Keratinocyte (primary cell): ENCODE results near the gene MAP7D1. TPM values are rescaled to one million over a fixed set of nuclear protein-coding genes. Genes with fewer than 3 reads are reported as not detected.

ENCODE experiments used
- DNase-seq: peaks from one replicate; pipeline ENCODE4 v3.0.0-alpha.2; 2011; ENCODE audit warnings: low read depth, missing footprints, low spot score
- FAIRE-seq: peaks from 2 replicates; lab custom pipeline; 2011; peaks lifted over from hg19 to GRCh38; lab: Jason Lieb, UNC
- H2AFZ ChIP-seq: 2 replicates; pipeline ENCODE4 v1.6.0; 2012; ENCODE audit warnings: low read length, control low read depth, inconsistent platforms; ENCODE audit not compliant: control insufficient read depth
- H3K27ac ChIP-seq: 2 replicates; pipeline ENCODE4 v1.5.1; 2011; ENCODE audit warnings: low read length; ENCODE audit not compliant: control insufficient read depth, insufficient read depth
- H3K27me3 ChIP-seq: 3 replicates; pipeline ENCODE4 v1.6.0; 2011; ENCODE audit warnings: low read length; ENCODE audit not compliant: control insufficient read depth, insufficient read depth; ENCODE audit errors: extremely low read depth
- H3K36me3 ChIP-seq, 2 experiments: 2 replicates in 1 of 2; 3 replicates in 1 of 2; pipeline ENCODE4 v1.5.1; 2011; ENCODE audit warnings: low read length in 2 of 2, mild to moderate bottlenecking in 1 of 2; ENCODE audit not compliant: control insufficient read depth in 2 of 2, insufficient read depth in 2 of 2; ENCODE audit errors: extremely low read depth in 1 of 2
- H3K4me1 ChIP-seq: 3 replicates; pipeline ENCODE4 v1.5.1; 2011; ENCODE audit warnings: low read length; ENCODE audit not compliant: control insufficient read depth, insufficient read depth; ENCODE audit errors: extremely low read depth
- H3K4me2 ChIP-seq: 3 replicates; pipeline ENCODE4 v1.6.0; 2011; ENCODE audit warnings: low read depth, low read length; ENCODE audit not compliant: control insufficient read depth, insufficient read depth; ENCODE audit errors: extremely low read depth
- H3K4me3 ChIP-seq, 3 experiments: fragments of 200-600 bp in 1 of 3; sonication (generic) in 1 of 3; 2 replicates in 2 of 3; 3 replicates in 1 of 3; pipeline ENCODE4 v1.5.1; 2011 to 2016; ENCODE audit warnings: low read length in 3 of 3, mild to moderate bottlenecking in 3 of 3, control low read depth in 2 of 3, inconsistent platforms in 1 of 3, low read depth in 1 of 3, mixed read lengths in 1 of 3, mixed run types in 1 of 3, moderate library complexity in 1 of 3; ENCODE audit not compliant: control insufficient read depth in 2 of 3, insufficient read depth in 2 of 3; ENCODE audit errors: extremely low read depth in 1 of 3
- H3K79me2 ChIP-seq: 2 replicates; pipeline ENCODE4 v1.6.0; 2012; ENCODE audit warnings: low read length; ENCODE audit not compliant: control insufficient read depth, insufficient read depth
- H3K9ac ChIP-seq: 3 replicates; pipeline ENCODE4 v1.6.0; 2011; ENCODE audit warnings: low read length; ENCODE audit not compliant: control insufficient read depth, insufficient read depth; ENCODE audit errors: extremely low read depth
- H3K9me1 ChIP-seq: 3 replicates; pipeline ENCODE4 v1.6.0; 2011; ENCODE audit warnings: low read length; ENCODE audit not compliant: control insufficient read depth, insufficient read depth; ENCODE audit errors: extremely low read depth
- H3K9me3 ChIP-seq: 2 replicates; pipeline ENCODE4 v1.5.1; 2012; ENCODE audit warnings: low read depth, low read length; ENCODE audit not compliant: control insufficient read depth
- H4K20me1 ChIP-seq: 3 replicates; pipeline ENCODE4 v1.6.0; 2011; ENCODE audit warnings: low read length; ENCODE audit not compliant: control insufficient read depth, insufficient read depth; ENCODE audit errors: extremely low read depth
- CTCF ChIP-seq, 3 experiments: IDR thresholded peaks in 1 of 3; conservative IDR thresholded peaks in 1 of 3; optimal IDR thresholded peaks in 1 of 3; 2 replicates in 2 of 3; 3 replicates in 1 of 3; pipeline versions ENCODE3 to v1.5.1; 2011; ENCODE audit warnings: low read length in 3 of 3, mild to moderate bottlenecking in 3 of 3, moderate library complexity in 2 of 3, control low read depth in 1 of 3, inconsistent platforms in 1 of 3; ENCODE audit not compliant: insufficient read depth in 2 of 3; ENCODE audit errors: extremely low read depth in 1 of 3
- EZH2 ChIP-seq: IDR thresholded peaks from one replicate; pipeline ENCODE4 v1.6.1; 2012; ENCODE audit warnings: inconsistent platforms, mild to moderate bottlenecking, low read length, moderate library complexity
- dilution Hi-C: fragments of 300-500 bp; cut with MboI; formaldehyde crosslinking; loops from one replicate; pipeline ENCODE4 v1.7.0; 2020; ENCODE audit warnings: low sequenced_read_pairs; ENCODE audit not compliant: extremely low pct_ligation_motif_present
- polyA plus RNA-seq, 5 experiments: library from polyadenylated mRNA; depleted of rRNA in 3 of 5; stranded (reverse) in 3 of 5; stranded (forward) in 1 of 5; unstranded in 1 of 5; fragments of >200 nt; gene quantifications; 1 replicate in 1 of 5; 2 replicates in 3 of 5; 3 replicates in 1 of 5; pipeline versions ENCODE4 v1.2.1 to v1.2.3, GENCODE V29; 2011 to 2012; ENCODE audit warnings: missing spikeins in 2 of 5, low read depth in 1 of 5, low replicate concordance in 1 of 5

MAP7D1 gene
- polyA plus RNA-seq, 1 donor (not counting 4 experiments of a cell fraction or from before 2014, with no cell fraction given), result 75.0 TPM

- Histone ChIP-seq H3K4me3 (no peak overlapping the region), H3K4me1 (peaks cover 15% of the 10 kb centered on the region), H3K27ac (no peak overlapping the region), H2AFZ (no peak overlapping the region), H3K27me3 (no peaks in the 10 kb centered on the region), H4K20me1 (peaks cover 3% of the 10 kb centered on the region), H3K9ac (no peak overlapping the region), H3K9me1 (peaks cover 3% of the 10 kb centered on the region), H3K9me3 (no peaks in the 10 kb centered on the region), H3K4me2 (no peak overlapping the region), H3K79me2 (peaks cover 77% of the 10 kb centered on the region), H3K36me3 (peaks cover 9 to 26% of the 10 kb centered on the region in 2 experiments)
- TF ChIP-seq CTCF (optimal IDR thresholded peaks at IDR 0.05 in 1 of 3, IDR thresholded peaks at IDR 0.05 in 1 of 3, conservative IDR thresholded peaks at IDR 0.05 in 1 of 3; ENCODE audit: extremely low read depth in 1 of 3, insufficient read depth in 2 of 3, low read length in 3 of 3) (no peak), EZH2 (no peak)
- DNase-seq (no peak), FAIRE-seq (no peak)
- dilution Hi-C loops, result no loop called here
Measured at GRCh38 chr1:36143424-36143823, 12.5 kb upstream of the MAP7D1 start.

DNA sequence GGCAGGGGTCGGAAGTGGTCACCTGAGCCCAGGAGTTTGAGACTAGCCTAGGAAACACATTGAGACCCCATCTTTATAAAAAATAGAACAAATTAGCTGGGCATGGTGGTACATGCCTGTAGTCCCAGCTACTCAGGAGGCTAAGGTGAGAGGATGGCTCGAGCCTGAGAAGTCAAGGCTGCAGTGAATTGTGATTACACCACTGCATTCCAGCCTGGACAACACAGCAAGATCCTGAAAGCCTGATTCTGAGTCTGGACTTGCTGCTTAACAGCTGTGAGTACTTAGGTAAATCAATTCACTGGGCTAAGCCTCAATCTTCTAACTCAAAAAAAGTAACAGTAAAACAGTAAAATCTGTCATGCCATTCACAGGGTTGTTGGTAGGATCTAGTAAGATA lies 11.5 kb upstream of the MAP7D1 start:
- Histone ChIP-seq H3K27me3 (no peaks in the 10 kb centered on the region), H3K27ac (no peak overlapping the region), H4K20me1 (peaks cover 3% of the 10 kb centered on the region), H3K9me1 (peaks cover 3% of the 10 kb centered on the region), H3K79me2 (peaks cover 83% of the 10 kb centered on the region), H3K4me3 (no peak overlapping the region), H3K4me1 (peaks cover 17% of the 10 kb centered on the region), H3K9ac (no peak overlapping the region), H3K9me3 (no peaks in the 10 kb centered on the region), H3K4me2 (no peak overlapping the region), H3K36me3 (peaks cover 9 to 23% of the 10 kb centered on the region in 2 experiments), H2AFZ (no peak overlapping the region)
- no peak for TF ChIP-seq CTCF (optimal IDR thresholded peaks at IDR 0.05 in 1 of 3, IDR thresholded peaks at IDR 0.05 in 1 of 3, conservative IDR thresholded peaks at IDR 0.05 in 1 of 3; ENCODE audit: extremely low read depth in 1 of 3, insufficient read depth in 2 of 3, low read length in 3 of 3)
- TF ChIP-seq EZH2, result no peak
- no peak for DNase-seq
- dilution Hi-C loops, result no loop called here
- FAIRE-seq, result no peak
